Sigmoid colon (tissue), 4 donors: ENCODE data around the gene MYO7A.

ENCODE experiments used
- CTCF ChIP-seq, 4 experiments: fragments of 450-650 bp in 3 of 4; fragments of 200-600 bp in 1 of 4; IDR thresholded peaks; one replicate each; pipeline ENCODE4 v1.5.1; 2016 to 2019; ENCODE audit warnings: antibody characterized with exemption in 4 of 4, mild to moderate bottlenecking in 3 of 4, moderate library complexity in 2 of 4
- EP300 ChIP-seq, 4 donors: sonication (generic); formaldehyde crosslinking; IDR thresholded peaks; one replicate each; pipeline ENCODE4 v1.6.1; 2017; ENCODE audit warnings: antibody characterized with exemption in 4 of 4
- POLR2A ChIP-seq, 2 donors: fragments of 450-650 bp; IDR thresholded peaks; one replicate each; pipeline ENCODE4 v1.6.1; 2016; ENCODE audit warnings: antibody characterized with exemption in 2 of 2, mild to moderate bottlenecking in 2 of 2, moderate library complexity in 2 of 2
- POLR2AphosphoS5 ChIP-seq, 4 donors: sonication (generic); formaldehyde crosslinking; IDR thresholded peaks; one replicate each; pipeline ENCODE4 v1.6.1; 2017; ENCODE audit warnings: antibody characterized with exemption in 4 of 4

GRCh38 chr11:77092382-77092781, 35.7 kb upstream of the MYO7A start:
- TF ChIP-seq CTCF (IDR thresholded peaks at IDR 0.05): no peak
- no peak for TF ChIP-seq POLR2AphosphoS5 (IDR thresholded peaks at IDR 0.05)
- TF ChIP-seq EP300 (IDR thresholded peaks at IDR 0.05): no peak
- TF ChIP-seq POLR2A (IDR thresholded peaks at IDR 0.05): no peak
